Ovary (tissue), 3 donors: Measurements from ENCODE around the gene INTS4.

Experiments used
- CTCF ChIP-seq, 3 donors: fragments of 450-650 bp in 2 of 3; fragments of 200-600 bp in 1 of 3; IDR thresholded peaks; one replicate each; pipeline versions ENCODE4 v1.5.1 to v1.8.0; 2016 to 2022; ENCODE audit warnings: antibody characterized with exemption in 3 of 3, mild to moderate bottlenecking in 1 of 3
- EP300 ChIP-seq: sonication (generic); formaldehyde crosslinking; IDR thresholded peaks from one replicate; pipeline ENCODE4 v1.6.1; 2017; ENCODE audit warnings: antibody characterized with exemption
- POLR2A ChIP-seq: fragments of 450-650 bp; IDR thresholded peaks from one replicate; pipeline ENCODE4 v1.6.1; 2017; ENCODE audit warnings: antibody characterized with exemption, mild to moderate bottlenecking, moderate library complexity
- donor health status: DM: no; HTN: no; CAD: no.

GRCh38 chr11:77842441-77843121 lies 151.9 kb downstream of the INTS4 start:
- TF ChIP-seq CTCF (IDR thresholded peaks at IDR 0.05) (no peak), POLR2A (no peak), EP300 (no peak)
